Nephron (organoid): ENCODE measurements around the gene ATRNL1.
"Not testable (repeated sequence)": the region's sequence is repeated elsewhere in the genome, so short reads cannot be mapped to it uniquely, and the experiment has no call there.

Source experiments
- H3K27ac Mint-ChIP-seq, 3 experiments: 2 replicates each; pipeline ENCODE4 v1.8.0; 2020; ENCODE audit warnings: mixed read lengths in 3 of 3, mild to moderate bottlenecking in 2 of 3, moderate library complexity in 1 of 3
- H3K27me3 Mint-ChIP-seq: 2 replicates; pipeline ENCODE4 v1.8.0; 2021; ENCODE audit warnings: low read depth, mild to moderate bottlenecking, moderate library complexity, mixed read lengths
- H3K36me3 Mint-ChIP-seq: 2 replicates; pipeline ENCODE4 v1.8.0; 2020; ENCODE audit warnings: low read depth, mixed read lengths
- H3K4me1 Mint-ChIP-seq: 2 replicates; pipeline ENCODE4 v1.8.0; 2020; ENCODE audit warnings: mixed read lengths
- H3K4me3 Mint-ChIP-seq, 3 experiments: 2 replicates each; pipeline ENCODE4 v1.8.0; 2020; ENCODE audit warnings: mild to moderate bottlenecking in 3 of 3, mixed read lengths in 3 of 3, moderate library complexity in 2 of 3
- H3K9me3 Mint-ChIP-seq: 2 replicates; pipeline ENCODE4 v1.8.0; 2020; ENCODE audit warnings: mixed read lengths
- TF ChIP-seq, protein P1 (sequence below), 3 experiments: fragments of 200-600 bp; sonication (generic); IDR thresholded peaks; one replicate each; pipeline ENCODE4 v1.5.0; 2021; ENCODE audit warnings: antibody characterized with exemption in 3 of 3; ENCODE audit not compliant: unreplicated experiment in 3 of 3

ATRNL1 gene

DNA sequence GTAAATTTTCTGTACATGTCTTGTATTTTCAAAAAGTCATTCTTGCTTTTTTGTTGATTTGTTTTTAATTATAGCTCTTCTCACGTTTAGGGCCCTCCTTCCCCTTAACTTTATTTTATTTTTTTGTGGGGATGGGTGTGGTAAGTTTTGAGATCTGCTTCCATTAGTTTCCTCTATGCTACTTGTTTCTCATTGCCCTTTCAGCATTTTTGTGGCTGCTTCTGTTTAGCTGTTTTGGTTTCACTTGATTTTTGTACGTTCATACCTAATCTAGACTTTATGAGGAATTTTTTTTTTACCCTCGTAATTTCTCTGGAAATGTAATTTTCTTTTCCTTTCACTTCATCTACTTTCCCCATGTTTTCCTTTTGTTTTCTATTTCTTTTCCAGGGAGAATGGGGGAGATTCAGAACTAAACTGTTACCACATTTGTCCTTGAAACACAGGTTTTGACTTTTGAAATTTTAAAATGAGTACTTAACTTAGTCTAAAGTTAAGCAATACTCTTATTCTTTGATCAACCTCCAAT lies 80.8 kb downstream of the ATRNL1 start:
- TF ChIP-seq, protein P1, sequence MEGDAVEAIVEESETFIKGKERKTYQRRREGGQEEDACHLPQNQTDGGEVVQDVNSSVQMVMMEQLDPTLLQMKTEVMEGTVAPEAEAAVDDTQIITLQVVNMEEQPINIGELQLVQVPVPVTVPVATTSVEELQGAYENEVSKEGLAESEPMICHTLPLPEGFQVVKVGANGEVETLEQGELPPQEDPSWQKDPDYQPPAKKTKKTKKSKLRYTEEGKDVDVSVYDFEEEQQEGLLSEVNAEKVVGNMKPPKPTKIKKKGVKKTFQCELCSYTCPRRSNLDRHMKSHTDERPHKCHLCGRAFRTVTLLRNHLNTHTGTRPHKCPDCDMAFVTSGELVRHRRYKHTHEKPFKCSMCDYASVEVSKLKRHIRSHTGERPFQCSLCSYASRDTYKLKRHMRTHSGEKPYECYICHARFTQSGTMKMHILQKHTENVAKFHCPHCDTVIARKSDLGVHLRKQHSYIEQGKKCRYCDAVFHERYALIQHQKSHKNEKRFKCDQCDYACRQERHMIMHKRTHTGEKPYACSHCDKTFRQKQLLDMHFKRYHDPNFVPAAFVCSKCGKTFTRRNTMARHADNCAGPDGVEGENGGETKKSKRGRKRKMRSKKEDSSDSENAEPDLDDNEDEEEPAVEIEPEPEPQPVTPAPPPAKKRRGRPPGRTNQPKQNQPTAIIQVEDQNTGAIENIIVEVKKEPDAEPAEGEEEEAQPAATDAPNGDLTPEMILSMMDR (IDR thresholded peaks at IDR 0.05; ENCODE audit: unreplicated experiment in 3 of 3) = no peak
- no peaks in the 10 kb centered on the region for H3K4me1 Mint-ChIP-seq
- no peak overlapping the region for H3K27ac Mint-ChIP-seq
- no peaks in the 10 kb centered on the region for H3K27me3 Mint-ChIP-seq
- H3K9me3 Mint-ChIP-seq = no peaks in the 10 kb centered on the region
- no peak overlapping the region for H3K4me3 Mint-ChIP-seq
- H3K36me3 Mint-ChIP-seq = peaks cover 7% of the 10 kb centered on the region

DNA sequence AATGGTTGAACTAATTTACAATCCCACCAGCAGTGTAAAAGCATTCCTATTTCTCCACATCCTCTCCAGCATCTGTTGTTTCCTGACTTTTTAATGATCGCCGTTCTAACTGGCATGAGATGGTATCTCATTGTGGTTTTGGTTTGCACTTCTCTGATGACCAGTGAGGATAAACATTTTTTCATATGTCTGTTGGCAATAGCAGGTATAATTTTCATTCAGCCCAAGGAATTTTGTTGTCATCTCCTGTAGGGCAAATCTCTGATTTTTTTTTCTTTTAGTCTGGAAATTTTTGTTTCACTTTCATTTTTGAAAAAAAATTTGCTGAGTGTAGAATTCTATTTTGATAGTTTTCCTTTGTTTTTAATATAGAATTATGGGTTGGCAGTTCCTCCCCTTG lies 114.1 kb downstream of the ATRNL1 start:
- H3K27ac Mint-ChIP-seq, H3K9me3 Mint-ChIP-seq, H3K36me3 Mint-ChIP-seq, H3K4me3 Mint-ChIP-seq, H3K27me3 Mint-ChIP-seq, H3K4me1 Mint-ChIP-seq: not testable (repeated sequence)

- Mint-ChIP-seq H3K4me1 (no peaks in the 10 kb centered on the region), H3K27ac (no peak overlapping the region)
- TF ChIP-seq, protein P1 (IDR thresholded peaks at IDR 0.05; ENCODE audit: unreplicated experiment in 3 of 3) = no peak
Measured at GRCh38 chr10:115209133-115209532, 116.0 kb downstream of the ATRNL1 start.

GRCh38 chr10:115214829-115215228 lies 121.7 kb downstream of the ATRNL1 start:
- no peaks in the 10 kb centered on the region for H3K27me3 Mint-ChIP-seq
- H3K4me3 Mint-ChIP-seq = no peak overlapping the region
- no peak overlapping the region for H3K27ac Mint-ChIP-seq
- TF ChIP-seq, protein P1 (IDR thresholded peaks at IDR 0.05; ENCODE audit: unreplicated experiment in 3 of 3) = no peak
- no peaks in the 10 kb centered on the region for H3K9me3 Mint-ChIP-seq
- H3K36me3 Mint-ChIP-seq = peaks cover under 1% of the 10 kb centered on the region
- H3K4me1 Mint-ChIP-seq = no peaks in the 10 kb centered on the region

More at GRCh38 chr10:115209133-115209532, 116.0 kb downstream of the ATRNL1 start:
- no peaks in the 10 kb centered on the region for H3K27me3 Mint-ChIP-seq
- peaks cover 2% of the 10 kb centered on the region for H3K9me3 Mint-ChIP-seq
- H3K36me3 Mint-ChIP-seq = peaks cover 8% of the 10 kb centered on the region
- H3K4me3 Mint-ChIP-seq = no peak overlapping the region

GRCh38 chr10:115219203-115219602 lies 126.0 kb downstream of the ATRNL1 start:
- Mint-ChIP-seq H3K27me3 (no peaks in the 10 kb centered on the region), H3K9me3 (peaks cover 17% of the 10 kb centered on the region), H3K4me1 (no peaks in the 10 kb centered on the region), H3K36me3 (peaks cover 27% of the 10 kb centered on the region), H3K27ac (no peak overlapping the region), H3K4me3 (no peak overlapping the region)
- TF ChIP-seq, protein P1 (IDR thresholded peaks at IDR 0.05; ENCODE audit: unreplicated experiment in 3 of 3) = no peak

DNA sequence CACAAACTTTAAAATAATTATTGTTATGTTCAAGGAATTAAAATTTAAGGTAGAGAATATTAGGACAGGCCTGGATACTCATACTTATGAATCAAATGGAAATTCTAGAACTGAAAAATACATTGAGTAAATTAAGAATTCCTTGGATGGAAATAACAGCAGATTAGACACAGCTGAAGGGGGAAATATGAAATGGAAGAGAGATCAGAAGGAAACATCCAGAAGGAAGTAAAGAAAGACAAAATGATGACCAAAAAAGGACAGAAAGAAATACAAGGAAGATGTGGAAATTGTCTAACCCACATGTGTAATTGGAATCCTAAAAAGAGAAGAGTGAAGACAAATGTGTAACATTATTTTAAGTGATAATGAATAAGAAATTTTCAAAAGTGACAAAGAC lies 128.9 kb downstream of the ATRNL1 start:
- Mint-ChIP-seq H3K9me3 (peaks cover 20% of the 10 kb centered on the region), H3K4me3 (no peak overlapping the region), H3K4me1 (no peaks in the 10 kb centered on the region), H3K36me3 (peaks cover 34% of the 10 kb centered on the region), H3K27ac (no peak overlapping the region), H3K27me3 (no peaks in the 10 kb centered on the region)
- TF ChIP-seq, protein P1 (IDR thresholded peaks at IDR 0.05; ENCODE audit: unreplicated experiment in 3 of 3) = no peak
